Measurements from ENCODE around the gene PSENEN.
A peak's percentile ranks its signal among the peaks of the same experiment; 100 is the strongest.

The PSENEN gene

GRCh38 chr19:35750167-35750566 is 4.7 kb downstream of the PSENEN start:
- DNase-seq = no peak

- DNase-seq = peak in 1 of 56 donors; percentile 21
Observed at GRCh38 chr19:35751839-35752745, 6.6 kb downstream of the PSENEN start.

GRCh38 chr19:35752746-35753350 is 7.4 kb downstream of the PSENEN start:
- DNase-seq = no peak

DNA sequence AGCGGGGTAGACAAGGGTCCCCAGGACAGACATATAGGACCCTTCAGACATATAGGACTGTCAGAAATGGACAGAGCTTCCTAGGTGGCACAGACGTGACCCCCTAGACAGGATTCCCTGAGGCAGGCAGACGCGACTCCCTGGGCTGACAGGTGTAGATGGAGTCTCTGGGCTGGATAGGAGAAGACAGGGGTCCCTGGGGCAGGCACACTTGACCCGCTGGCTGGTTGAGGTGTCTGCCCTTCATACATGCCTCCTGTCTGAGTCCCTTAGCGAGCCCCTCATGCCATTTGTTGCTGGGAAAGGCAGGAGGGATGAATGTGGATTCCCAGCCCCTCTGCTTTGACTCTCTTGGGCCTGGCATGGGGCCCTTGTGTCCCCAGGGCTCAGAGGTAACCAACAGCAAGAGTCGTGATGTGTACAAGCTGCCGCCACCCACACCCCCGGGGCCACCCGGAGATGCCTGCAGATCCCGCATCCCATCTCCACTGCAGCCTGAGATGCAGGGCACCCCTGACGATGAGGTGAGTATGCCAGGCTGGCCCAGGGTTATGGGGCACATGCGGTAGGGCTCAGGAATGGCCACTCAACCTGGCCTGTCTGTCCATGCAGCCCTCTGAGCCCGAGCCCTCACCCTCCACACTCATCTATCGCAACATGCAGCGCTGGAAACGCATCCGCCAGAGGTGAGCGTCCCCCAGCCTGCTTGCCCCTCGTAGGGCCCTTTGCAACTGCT is 8.4 kb downstream of the PSENEN start:
- DNase-seq = no peak

GRCh38 chr19:35754370-35755130 is 9.1 kb downstream of the PSENEN start:
- DNase-seq = no peak

GRCh38 chr19:35755131-35755549 is 9.7 kb downstream of the PSENEN start:
- DNase-seq = no peak

GRCh38 chr19:35755550-35756376 is 10.3 kb downstream of the PSENEN start:
- no peak for DNase-seq

- DNase-seq = peak in 21 of 56 donors; percentile 10 to 58 (median 36)
Observed at GRCh38 chr19:35756377-35757230, 11.2 kb downstream of the PSENEN start, which contains the start of gene HSPB6. TSS of gene HSPB6 (minus strand) at chr19:35757029. CDS start at chr19:35757008, 21 bp downstream.

GRCh38 chr19:35757231-35757748 is 11.8 kb downstream of the PSENEN start:
- peak in 23 of 56 donors; percentile 38 to 84 (median 67) for DNase-seq

GRCh38 chr19:35757749-35758608 is 12.5 kb downstream of the PSENEN start, which contains the start of gene PROSER3:
TSS of gene PROSER3 (plus strand) at chr19:35758176. CDS start at chr19:35758216, 40 bp downstream.
- peak; percentile 78 to 100 (median 98) for DNase-seq

DNA sequence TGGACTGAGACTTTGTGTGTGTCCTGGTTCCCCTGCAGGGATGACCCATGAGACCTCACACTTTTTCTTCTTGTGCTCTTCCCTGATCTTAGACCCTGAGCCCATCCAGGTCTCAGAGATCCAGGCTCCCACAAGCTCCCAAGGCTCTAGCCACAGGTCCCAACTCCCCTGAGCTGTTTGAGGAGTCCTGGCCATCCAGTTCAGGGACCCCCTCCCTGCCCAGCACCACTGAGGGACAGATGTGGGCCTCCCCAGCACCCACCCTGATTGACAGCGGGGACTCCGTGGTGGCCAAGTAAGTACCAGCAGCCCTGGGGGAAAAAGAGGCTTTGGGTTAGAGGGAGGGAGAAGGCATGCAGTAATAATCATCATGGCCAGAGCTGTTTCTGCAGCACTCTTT is 14.2 kb downstream of the PSENEN start:
- DNase-seq = no peak

DNA sequence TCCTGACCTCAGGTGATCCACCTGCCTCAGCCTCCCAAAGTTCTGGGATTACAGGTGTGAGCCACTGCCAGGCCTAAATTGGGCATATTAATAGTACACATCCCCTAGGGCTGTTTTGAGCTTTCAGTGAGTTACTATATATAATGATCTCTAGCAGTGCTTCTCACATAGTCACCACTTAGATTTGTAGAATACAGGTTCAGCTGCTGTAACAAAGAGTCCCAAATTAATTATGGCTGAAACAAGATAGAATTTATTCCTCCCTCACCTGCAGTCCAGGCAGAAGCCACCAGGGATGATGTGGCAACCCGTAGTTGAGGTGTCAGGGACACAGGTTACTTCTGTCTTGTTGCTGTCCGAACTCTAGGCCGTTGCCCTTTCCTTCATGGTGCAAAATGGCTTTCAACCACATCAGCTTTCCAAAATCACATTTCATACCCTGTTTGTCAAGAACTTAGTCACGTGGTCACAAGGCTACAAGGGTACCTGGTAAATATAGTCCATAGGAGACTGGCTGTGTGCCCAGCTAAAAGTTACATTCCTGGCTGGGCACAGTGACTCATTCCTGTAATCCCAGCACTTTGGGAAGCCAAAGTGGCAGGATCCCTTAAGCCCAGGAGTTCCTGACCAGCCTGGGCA is 15.4 kb downstream of the PSENEN start:
- no peak for DNase-seq

DNA sequence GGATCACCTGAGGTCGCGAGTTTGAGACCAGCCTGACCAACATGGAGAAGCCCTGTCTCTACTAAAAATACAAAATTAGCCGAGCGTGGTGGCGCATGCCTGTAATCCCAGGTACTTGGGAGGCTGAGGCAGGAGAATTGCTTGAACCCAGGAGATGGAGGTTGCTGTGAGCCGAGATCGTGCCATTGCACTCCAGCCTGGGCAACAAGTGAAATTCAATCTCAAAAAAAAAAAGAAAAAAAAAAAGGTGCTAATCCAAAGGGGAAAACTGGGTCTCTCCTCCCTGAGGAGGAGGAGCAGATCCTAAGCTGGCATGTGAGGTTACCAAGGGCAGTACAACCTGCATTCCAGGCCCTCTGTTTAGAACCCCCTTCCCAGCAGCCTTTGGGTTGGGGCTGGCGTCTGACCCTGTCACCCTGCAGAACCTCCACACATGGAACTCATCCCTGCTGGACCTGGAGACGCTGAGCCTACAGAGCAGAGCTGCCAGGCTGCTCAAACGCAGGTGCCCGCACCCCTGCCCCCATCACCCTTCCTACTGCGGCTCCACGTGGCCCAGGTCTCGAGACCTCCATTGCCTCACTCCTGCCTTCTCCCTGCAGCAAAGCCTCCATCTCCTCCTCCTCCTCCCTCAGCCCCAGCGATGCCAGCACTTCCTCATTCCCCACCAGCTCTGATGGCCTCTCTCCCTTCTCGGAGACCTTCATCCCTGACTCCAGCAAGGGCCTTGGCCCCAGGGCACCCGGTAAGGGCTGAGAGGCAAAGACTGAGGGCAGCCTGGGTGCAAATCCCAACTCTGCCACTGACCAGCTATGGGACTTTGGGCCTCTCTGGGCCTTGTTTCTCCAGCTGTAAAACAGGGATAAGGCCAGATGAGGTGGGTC is 19.2 kb downstream of the PSENEN start:
- no peak for DNase-seq

GRCh38 chr19:35766571-35767104 is 21.2 kb downstream of the PSENEN start:
- DNase-seq = no peak

DNA sequence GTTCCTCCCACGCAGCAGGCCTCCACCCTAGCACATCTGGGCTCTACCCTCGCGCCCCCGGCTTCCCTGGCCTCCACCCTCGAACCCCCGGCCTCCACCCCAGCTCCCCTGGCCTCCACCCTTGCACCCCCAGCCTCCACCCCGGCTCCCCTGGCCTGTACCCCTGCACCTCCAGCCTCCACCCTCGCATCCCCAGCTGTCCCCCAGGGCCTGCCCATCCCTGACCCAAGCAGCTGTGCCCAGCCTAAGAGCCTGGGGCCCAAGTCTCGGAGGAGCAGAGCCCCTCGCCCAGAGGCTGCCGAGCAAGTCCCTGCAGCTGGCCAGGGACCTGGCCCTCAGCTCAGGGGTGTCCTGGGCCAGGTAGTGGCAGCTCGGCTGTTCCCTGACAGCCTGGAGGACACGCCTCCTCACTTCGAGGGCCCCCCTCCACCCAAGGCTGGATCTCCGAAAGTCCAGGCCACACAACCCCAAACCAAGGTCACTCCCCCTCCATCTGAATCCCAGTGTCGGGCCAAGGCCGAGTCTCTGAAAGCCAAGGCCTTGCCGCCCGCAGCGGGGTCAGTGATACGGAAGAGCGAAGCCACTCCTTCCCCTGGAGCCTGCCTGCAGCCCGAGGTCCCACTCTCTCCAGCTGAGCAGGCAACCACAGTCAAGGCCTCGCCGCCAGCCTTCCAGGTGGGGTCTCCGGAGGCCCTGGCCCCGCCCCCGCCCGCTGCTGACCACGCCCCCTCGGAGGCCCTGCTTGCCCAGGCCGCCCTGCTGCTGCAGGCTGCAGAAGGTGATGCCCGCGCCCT is 22.0 kb downstream of the PSENEN start:
- DNase-seq = no peak

All from amygdala (tissue), 56 donors.